GM21619 (cell line): ENCODE data around the gene CDK7.
A peak's percentile ranks its signal among the peaks of the same experiment; 100 is the strongest.
"Not testable (repeated sequence)": the region's sequence is repeated elsewhere in the genome, so short reads cannot be mapped to it uniquely, and the experiment has no call there.

Experiments used
- ATAC-seq: cut with Tn5 transposase; IDR thresholded peaks from one replicate; pipeline ENCODE4 v1.9.1; 2021; ENCODE audit not compliant: unreplicated experiment

The CDK7 gene

GRCh38 chr5:69234457-69235268 lies at the start of gene CDK7:
Gene CDK7, plus strand, starts transcription at chr5:69234886. Its CDS starts 90 bp downstream, at chr5:69234976.
- peak; percentile 98 for ATAC-seq

GRCh38 chr5:69187342-69187741 lies 47.3 kb upstream of the CDK7 start:
- no peak for ATAC-seq

DNA sequence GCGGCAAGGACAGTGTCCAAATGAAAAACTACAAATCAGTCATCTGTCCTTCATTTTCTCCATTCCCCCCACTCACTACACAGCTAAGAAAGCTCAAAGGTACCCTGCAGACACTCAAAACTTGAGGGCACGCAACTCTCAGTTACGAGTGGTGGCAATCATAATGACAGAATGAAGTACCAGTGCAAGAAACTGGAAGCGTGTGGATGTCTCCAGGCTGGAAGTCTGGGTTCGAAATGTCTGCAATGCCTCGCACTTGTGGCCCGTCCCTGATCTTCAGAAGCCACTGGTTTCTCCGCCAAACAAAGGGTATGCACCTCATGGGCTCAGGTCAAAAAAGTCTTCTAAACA lies 45.9 kb upstream of the CDK7 start:
- ATAC-seq, result peak; percentile 6

DNA sequence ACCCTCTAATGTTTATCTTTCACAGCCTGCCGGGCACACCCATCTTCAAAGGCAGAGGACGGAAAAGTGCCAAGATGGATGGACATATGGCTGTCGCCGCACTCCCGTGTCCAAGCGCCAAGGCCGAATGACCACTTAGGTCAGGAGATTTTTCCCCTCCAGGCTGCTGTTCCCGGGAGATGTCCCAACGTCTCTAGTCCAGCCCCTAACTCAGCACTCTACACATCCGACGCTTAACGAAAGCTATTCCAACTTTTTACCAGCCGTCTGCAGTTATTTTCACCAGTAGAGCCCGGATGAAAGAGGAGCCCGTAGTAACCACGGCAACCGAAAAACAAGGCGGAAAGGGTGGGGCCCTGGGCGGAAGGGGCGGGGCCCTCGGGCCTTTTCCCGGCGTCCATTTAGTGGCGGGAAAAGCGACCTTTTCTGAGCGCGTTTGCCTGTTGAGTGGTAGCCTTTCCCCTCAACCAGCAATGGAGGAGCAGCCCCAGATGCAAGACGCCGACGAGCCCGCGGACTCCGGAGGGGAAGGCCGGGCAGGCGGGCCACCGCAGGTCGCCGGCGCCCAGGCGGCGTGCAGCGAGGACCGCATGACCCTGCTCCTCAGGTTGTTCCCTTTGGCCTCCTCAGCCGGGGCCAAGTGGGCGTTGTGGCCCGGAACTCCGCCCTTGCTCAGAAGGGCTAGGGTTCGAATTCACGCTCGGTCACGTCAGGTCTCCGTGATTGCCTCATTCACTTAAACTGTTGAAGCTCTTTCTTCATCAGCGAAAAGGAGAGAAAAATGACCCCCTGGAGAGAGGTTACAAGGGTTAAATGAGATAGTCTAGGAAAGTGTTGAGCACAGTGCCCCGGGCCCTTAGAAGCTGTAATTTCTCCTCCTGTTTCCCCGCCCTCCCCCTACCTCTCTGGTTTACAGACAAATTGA lies 45.3 kb upstream of the CDK7 start, which contains the start of gene CENPH:
TSS of gene CENPH (plus strand) at position 422 of the 925 bp plus-strand sequence. CDS start at position 474, 52 bp downstream.
- peak; percentile 94 for ATAC-seq

- ATAC-seq, result no peak
Measured at GRCh38 chr5:69202497-69202896, 32.2 kb upstream of the CDK7 start.

- ATAC-seq, result no peak
Measured at GRCh38 chr5:69206528-69207190, 28.0 kb upstream of the CDK7 start.

- no peak for ATAC-seq
Measured at GRCh38 chr5:69209602-69210001, 25.1 kb upstream of the CDK7 start.

- ATAC-seq, result no peak
Measured at GRCh38 chr5:69211200-69211599, 23.5 kb upstream of the CDK7 start.

- ATAC-seq, result no peak
Measured at GRCh38 chr5:69212022-69212421, 22.7 kb upstream of the CDK7 start.

DNA sequence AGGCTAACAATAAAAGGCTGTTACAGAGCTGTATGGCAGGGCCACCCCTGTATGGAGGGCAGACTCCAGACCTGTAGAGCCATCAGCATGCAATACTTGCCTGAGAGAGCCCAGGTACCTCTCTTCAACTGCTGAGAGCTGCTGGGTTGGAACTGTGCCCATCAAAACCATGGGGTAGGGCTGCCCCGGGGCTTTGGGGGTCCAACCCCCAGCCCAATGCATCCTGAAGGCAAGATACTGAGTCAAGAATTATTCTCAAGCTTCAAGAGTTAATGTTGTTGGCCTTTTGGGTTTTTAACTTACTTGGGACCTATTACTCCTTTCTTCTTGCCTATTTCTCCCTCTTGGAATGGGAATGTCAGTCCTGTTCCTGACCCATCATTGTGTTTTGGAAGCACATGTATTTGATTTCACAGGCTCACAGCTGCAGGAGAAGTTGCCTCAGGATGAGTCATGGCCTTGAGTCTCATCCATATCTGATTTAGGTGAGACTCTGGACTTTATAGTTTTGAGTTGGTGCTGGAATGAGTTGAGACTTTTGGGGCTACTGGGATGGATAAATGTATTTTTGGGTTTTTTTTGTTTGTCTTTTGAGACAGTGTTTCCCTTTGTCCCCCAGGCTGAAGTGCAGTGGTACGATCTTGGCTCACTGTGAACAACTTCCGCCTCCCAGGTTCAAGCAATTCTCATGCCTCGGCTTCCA lies 21.0 kb upstream of the CDK7 start:
- no peak for ATAC-seq

DNA sequence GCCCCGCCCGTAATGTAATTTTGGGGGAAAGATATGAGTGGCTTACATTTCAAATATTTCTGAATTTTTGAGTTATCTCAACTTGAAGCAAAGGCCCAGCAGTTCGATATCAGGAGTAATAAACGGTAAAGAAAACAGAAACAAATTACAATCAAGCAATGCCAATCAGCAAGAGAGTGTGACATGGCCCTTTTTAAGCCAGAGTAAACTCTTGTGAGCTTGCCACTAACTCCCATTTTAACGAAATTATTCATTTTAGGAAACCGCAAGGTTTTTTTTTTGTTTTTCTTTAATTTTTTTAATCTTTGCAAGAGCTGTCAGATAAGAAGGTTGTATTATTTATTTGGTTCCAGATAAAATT lies 17.6 kb upstream of the CDK7 start:
- ATAC-seq, result no peak

DNA sequence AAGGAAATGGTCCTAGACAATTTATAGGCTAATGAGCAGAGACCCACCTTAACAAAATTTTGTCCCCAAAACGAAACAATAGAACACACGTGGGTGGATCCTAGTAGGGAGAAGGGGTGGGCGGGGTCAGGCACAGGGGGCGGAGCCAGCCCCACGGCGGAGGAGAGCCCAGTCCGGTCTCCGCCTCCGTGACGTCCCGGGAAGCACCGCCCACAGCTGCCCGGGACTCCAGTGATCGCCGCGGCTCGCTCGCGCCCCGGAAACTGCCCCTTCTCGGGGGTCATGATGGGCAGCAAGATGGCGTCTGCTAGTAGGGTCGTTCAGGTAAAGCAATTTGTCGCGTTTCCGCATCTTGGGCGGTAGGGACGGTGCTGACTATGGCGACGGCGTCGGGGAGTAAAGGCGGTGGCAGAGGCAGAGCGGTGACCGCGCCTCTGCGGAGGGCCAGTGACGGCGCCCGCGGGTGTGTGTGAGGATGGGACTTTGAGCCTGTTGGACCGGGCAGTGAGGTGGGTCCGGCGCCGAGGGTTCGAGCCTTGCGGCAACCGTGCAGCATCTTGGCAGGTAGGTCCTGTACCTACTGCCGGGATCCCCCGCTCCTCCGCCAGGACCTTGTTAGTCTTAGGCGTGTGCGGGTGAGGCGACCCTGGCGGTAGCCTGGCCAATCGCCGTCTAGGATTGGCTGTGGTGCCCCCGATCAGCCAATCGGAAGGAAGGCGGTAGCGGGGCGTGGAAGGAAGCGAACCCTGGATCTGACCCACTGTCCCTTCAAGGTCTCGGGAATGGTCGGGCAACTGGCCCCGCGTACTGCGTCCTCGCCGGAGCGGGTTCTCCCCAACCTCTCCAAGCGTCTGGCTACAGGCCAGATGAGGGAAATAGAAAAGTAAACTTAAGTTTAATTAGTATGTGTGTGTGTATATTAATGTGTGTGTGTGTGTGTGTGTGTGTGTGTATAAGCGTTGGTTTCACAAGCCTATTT lies 16.8 kb upstream of the CDK7 start:
- ATAC-seq, result peak; percentile 91

- ATAC-seq, result no peak
Measured at GRCh38 chr5:69219939-69220338, 14.7 kb upstream of the CDK7 start.

GRCh38 chr5:69220371-69220770 lies 14.3 kb upstream of the CDK7 start:
- not testable (repeated sequence) for ATAC-seq

- ATAC-seq, result not testable (repeated sequence)
Measured at GRCh38 chr5:69220833-69221232, 13.9 kb upstream of the CDK7 start.

GRCh38 chr5:69224520-69224919 lies 10.2 kb upstream of the CDK7 start:
- no peak for ATAC-seq

DNA sequence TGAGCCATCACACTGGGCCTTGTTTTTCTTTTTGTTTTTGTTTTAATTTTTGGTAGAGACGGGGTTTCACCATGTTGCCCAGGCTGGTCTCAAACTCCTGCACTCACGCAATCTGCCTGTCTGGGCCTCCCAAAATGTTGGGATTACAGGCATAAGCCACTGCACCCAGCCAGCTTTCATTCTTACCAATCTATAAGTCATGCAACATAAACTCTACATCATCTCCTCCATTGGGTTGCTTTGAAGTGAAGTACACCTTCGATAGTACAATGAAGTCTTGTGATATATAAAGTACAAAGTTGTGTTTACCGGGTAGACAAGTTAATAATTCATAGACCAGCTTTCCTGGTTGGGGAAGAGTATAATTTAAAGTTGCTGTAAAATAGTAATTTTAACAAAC lies 8.8 kb upstream of the CDK7 start:
- ATAC-seq, result no peak

GRCh38 chr5:69230181-69230580 lies 4.5 kb upstream of the CDK7 start:
- ATAC-seq, result no peak

DNA sequence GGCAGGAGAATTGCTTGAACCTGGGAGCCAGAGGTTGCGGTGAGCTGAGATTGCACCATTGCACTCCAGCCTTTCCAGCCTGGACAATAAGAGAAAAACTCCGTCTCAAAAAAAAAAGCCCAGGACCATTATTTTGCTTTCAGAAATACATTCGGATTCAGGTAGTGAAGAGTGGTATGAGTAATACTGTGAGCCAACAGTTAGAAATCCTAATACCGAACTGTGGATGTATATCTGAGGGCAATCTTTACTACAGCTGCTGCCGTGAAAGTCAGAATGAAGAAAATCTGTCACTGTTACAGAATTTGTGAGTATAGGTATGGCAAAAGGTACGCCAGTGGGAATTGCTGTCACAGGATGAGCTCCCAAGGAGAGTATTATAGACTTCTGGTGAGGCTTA lies 3.4 kb upstream of the CDK7 start:
- no peak for ATAC-seq

DNA sequence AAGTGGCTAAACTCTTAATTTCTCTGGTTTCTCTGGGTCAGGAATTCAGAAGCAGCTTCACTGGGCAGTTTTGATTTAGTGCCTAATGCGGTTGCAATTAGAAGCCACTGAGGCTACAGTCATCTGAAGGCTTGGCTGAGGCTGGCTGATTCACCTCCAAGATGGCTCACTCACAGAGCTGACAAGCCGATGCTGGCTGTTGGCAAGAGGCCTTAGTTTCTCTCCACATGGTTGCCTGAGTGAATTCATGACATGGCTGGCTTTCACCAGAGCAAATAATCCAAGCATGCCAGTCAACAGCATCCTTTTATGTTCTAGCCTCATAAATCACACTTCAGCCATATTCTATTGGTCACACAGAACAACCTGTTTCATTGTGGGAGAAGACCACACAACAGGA lies 2.8 kb upstream of the CDK7 start:
- ATAC-seq, result no peak
